COR-L47 (cell line): Measurements from ENCODE around the gene KRTAP2-3.
"Not testable (repeated sequence)": the region's sequence is repeated elsewhere in the genome, so short reads cannot be mapped to it uniquely, and the experiment has no call there.

Experiments used
- DNase-seq: peaks from one replicate; lab custom pipeline; 2025; lab: John Stamatoyannopoulos, UW

Gene KRTAP2-3

GRCh38 chr17:41067281-41067680 is 7.4 kb upstream of the KRTAP2-3 start:
- DNase-seq: no peak

DNA sequence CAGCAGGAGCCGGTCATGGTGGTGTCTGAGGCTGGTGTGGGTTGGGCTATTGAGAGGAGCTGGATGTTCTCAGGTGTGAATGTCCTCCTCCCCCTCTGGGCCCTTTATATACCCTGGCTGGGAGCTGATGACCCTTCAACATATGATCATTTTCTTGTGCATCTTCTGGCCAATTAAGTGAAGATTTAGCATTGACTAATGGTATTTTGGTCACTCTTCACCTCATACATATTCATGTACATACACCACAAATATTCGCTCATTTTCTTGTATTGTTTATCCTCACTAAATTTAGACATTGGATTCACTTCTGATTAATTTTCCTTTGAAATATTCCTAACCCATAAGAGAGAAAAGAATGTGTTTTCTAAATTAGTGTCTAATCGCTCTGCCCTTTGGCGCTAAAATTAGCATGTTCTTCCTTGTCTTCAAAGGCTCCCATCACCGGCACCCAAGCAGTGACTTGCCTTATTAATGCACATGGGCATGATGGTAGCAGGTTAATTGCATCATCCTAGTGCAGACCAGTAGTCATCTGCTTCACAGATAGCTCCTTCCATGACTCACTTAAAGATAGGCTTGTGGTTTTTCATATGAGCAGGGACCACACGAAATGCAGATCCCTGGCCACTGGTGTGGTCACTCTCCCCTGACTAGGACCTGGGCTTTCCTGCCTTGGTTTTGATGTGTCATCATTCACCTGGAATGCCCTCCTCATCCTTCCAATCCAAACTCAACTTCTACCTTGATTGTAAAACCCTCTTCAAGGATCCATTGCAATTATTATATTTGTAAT is 6.1 kb upstream of the KRTAP2-3 start, which contains the start of gene KRTAP2-4:
TSS of gene KRTAP2-4 (minus strand) at position 51 of the 796 bp plus-strand sequence. CDS start at position 17, 34 bp downstream.
- no peak for DNase-seq

DNA sequence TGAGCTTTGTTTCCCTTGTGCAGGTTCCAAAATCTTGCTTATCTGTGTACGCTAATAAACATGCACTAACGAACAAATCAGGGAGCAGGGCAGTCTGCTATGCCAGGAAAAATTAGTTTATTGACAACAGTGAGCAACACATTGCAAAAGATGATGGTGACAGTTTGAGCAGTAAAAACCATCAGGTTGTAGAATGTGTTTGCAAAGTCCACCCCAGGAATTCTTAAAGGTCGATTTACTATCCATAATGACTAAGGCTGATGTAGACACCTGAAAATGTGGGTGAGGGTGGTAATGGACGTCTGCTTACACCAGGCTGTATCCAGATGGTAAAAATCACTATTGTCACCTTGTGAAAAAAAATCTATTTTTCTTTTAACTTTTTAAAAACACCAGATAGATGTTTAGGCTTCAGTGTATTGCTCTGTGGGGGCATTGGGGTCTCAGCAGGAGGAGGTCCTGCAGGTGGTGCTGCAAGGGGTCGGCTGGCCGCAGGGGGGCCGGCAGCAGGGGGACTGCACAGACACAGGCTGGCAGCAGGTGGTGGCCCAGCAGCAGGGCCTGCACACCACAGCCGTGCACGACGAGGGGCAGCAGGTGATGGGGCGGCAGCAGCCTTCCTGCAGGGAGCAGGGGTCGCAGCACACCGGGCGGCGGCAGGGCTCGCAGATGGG is 5.2 kb upstream of the KRTAP2-3 start:
- not testable (repeated sequence) for DNase-seq

- no peak for DNase-seq
These were observed 4.4 kb upstream of the KRTAP2-3 start for GRCh38 chr17:41064301-41064700.

GRCh38 chr17:41063449-41063848 is 3.5 kb upstream of the KRTAP2-3 start:
- no peak for DNase-seq

GRCh38 chr17:41061964-41062363 is 2.0 kb upstream of the KRTAP2-3 start:
- DNase-seq: no peak

DNA sequence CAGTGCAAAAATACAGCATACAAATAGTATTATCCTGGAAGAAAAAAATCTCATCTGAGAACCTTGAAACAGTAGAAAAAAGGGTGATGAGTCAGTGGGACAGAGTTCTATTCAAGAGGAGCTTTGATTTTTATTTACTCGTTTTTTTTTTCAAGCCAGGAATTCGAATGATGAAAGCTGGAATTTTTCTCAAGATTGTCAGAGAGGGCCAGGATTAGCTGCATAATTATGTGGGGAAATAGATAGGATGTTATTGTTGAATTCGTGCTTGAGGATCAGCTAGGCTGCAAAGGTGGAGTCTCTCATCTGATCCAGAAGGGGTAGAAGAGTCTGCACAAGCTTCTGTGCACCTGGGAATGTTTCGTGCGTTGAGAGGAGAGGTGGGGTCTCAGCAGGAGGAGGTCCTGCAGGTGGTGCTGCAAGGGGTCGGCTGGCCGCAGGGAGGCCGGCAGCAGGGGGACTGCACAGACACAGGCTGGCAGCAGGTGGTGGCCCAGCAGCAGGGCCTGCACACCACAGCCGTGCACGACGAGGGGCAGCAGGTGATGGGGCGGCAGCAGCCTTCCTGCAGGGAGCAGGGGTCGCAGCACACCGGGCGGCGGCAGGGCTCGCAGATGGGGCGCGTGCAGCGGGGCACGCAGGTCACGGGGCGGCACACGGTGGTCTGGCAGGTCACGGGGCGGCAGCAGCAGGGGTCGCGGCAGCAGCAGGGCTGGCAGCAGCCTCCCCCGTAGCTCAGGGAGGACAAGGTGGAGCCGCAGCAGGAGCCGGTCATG is 450 bp downstream of the KRTAP2-3 start:
- DNase-seq: not testable (repeated sequence)

GRCh38 chr17:41058741-41059140 is 1.2 kb downstream of the KRTAP2-3 start:
- no peak for DNase-seq

- DNase-seq: no peak
These were observed 2.4 kb downstream of the KRTAP2-3 start for GRCh38 chr17:41057547-41057946.

- not testable (repeated sequence) for DNase-seq
These were observed 4.8 kb downstream of the KRTAP2-3 start, which contains the start of gene KRTAP2-2 for GRCh38 chr17:41055130-41055529. Gene KRTAP2-2 (minus strand): TSS chr17:41055230. CDS start chr17:41055211, 19 bp downstream.

DNA sequence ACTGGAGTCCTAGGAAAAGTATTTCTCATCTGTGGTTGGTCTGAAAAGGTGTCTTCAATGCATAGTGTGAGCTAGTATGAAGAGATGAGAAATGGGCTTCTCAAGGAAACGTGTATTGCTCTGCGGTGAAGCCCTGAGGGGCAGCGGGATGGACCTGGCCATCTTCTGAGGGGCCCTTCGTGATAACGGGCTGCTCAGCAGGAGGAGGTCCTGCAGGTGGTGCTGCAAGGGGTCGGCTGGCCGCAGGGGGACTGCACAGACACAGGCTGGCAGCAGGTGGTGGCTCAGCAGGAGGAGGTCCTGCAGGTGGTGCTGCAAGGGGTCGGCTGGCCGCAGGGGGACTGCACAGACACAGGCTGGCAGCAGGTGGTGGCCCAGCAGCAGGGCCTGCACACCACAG is 5.4 kb downstream of the KRTAP2-3 start:
- not testable (repeated sequence) for DNase-seq

DNA sequence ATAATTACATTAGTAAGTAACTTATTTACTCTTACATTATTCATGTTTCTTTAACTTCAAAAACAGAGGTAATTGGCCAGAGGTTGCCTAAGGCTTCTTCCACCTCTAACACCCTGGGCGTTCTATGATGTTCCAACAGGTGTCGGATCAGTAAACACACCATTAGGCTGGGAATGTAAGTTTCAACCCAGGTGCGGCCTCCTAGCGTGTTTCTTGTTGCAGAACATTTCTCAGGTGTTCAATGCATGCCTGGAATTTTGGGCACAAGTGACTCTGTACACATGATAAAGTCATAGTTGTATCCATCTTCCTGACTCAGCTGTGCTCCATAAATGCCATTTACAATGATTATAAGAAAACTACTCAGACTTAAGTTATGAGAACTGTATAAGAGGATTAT is 5.9 kb downstream of the KRTAP2-3 start:
- no peak for DNase-seq

DNA sequence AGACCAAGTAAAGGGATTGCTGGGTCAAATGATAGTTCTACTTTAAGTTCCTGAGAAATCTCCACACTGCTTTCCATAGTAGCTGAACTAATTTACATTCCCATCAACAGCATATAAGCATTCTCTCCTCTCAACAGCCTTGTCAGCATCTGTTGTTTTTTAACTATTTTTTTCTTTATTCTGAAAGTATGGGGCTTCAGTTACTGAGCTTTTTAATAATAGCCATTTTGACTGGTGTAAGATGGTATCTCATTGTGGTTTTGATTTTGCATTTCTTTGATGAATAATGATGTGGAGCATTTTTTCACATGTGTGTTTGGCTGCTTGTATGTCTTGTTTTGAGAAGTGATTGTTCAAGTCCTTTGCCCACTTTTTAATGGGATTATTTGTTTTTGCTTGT is 7.3 kb downstream of the KRTAP2-3 start:
- DNase-seq: no peak

DNA sequence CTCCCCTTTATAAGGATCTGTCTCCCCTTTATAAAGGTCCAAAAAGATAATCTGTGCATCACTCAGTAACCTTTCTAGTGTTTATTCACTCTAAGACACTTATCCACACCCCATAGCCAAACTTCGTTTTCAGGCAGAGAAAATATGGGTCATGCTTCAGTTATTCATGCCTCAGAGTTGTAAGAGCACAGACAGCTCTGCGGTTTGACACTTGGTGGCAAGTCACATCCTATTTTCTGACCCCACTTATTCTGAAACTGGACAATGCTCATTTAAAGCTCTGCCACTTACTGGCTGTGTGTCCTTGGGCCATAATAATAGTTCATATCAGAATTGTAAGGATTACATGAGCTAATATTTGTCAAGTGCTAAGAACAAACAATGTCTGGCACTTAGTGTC is 10.8 kb downstream of the KRTAP2-3 start:
- DNase-seq: no peak

DNA sequence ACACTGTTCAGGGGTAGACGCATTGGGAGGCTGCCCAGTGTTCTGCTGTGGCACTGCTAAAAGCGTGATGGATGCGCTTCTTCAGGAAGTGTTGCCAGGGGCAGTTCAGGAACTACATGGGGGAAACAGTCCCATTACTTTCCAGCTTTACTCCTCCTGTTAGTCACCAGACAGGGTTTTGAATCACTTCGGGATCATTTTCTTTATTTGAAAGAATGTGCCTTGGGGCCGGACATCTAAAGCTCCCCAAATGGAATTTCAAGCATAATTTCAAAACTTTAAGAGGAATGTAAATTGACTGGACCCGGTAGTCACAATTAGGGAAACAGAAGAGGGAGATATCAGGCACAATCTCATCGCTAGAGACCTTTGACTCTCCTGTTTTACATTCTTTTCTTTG is 11.5 kb downstream of the KRTAP2-3 start:
- DNase-seq: no peak

DNA sequence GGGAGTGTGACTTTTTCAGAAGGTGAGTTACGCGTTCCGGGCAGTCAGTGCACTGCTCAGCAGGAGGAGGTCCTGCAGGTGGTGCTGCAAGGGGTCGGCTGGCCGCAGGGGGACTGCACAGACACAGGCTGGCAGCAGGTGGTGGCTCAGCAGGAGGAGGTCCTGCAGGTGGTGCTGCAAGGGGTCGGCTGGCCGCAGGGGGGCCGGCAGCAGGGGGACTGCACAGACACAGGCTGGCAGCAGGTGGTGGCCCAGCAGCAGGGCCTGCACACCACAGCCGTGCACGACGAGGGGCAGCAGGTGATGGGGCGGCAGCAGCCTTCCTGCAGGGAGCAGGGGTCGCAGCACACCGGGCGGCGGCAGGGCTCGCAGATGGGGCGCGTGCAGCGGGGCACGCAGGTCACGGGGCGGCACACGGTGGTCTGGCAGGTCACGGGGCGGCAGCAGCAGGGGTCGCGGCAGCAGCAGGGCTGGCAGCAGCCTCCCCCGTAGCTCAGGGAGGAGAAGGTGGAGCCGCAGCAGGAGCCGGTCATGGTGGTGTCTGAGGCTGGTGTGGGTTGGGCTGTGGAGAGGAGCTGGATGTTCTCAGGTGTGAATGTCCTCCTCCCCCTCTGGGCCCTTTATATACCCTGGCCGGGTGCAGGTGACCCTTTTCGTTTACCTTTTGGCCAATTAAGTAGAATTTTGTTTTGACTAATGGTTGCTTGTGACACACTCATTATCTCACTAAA is 13.0 kb downstream of the KRTAP2-3 start, which contains the start of gene KRTAP2-1:
TSS of gene KRTAP2-1 (minus strand) at position 582 of the 731 bp plus-strand sequence. CDS start at position 533, 49 bp downstream.
- not testable (repeated sequence) for DNase-seq

GRCh38 chr17:41042953-41043352 is 17.0 kb downstream of the KRTAP2-3 start:
- DNase-seq: no peak

DNA sequence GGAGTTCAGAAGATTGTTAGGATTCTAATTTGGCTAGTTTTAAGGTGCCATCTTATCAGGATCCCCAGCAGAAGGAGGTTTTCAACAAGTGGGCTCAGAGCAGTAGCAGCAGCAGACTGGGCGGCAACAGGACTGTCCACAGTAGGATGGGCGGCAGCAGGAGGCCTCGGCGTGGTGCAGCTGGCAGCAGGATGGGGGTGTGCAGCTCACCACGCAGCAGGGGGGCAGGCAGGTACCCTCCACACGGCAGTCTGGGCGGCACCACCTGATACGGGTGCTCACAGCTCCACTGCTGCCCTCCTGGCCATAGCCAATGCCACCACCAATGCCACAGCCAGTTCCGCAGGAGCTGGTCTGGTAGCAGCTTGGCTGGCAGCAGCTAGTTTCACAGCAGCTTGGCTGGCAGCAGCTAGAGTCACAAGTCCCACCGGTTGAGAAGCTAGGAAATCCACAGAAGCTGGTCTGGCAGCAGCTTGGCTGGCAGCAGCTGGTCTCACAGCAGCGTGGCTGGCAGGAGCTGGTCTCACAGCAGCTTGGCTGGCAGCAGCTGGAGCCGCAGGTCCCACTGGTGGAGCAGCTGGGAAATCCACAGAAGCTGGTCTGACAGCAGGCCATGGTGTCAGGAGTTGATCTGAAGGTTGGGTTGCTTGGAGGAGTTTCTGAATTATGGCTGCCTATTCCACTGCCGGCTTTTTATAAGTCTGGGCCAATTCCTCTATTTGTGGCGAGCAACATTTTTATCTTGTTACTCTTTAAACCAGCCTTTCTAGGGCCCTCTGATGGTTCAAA is 18.9 kb downstream of the KRTAP2-3 start, which contains the start of gene KRTAP1-1:
TSS of gene KRTAP1-1 (minus strand) at position 668 of the 789 bp plus-strand sequence. CDS start at position 615, 53 bp downstream.
- peak; percentile 64 for DNase-seq

DNA sequence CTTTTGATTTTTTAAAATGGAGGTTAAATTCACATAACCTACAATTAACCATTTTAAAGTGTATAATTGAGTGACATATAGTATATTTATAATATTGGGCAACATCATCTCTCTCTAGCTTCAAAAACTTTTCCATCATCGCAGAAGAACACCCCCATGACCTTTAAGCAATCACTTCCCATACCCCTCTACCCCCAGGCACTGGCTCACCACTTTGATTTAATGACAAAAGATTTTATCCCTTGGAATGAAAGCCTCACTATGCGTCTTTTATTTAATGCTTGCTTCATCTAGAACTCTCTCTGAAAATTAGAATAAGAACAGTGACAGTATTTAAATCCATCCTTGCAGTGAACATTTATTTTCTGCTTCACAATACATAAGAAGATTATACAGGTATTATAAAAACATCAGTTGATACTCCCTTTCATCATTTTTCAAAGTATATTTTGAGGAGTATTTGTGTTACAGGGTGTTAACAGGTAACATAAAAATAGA is 22.0 kb downstream of the KRTAP2-3 start:
- DNase-seq: no peak

DNA sequence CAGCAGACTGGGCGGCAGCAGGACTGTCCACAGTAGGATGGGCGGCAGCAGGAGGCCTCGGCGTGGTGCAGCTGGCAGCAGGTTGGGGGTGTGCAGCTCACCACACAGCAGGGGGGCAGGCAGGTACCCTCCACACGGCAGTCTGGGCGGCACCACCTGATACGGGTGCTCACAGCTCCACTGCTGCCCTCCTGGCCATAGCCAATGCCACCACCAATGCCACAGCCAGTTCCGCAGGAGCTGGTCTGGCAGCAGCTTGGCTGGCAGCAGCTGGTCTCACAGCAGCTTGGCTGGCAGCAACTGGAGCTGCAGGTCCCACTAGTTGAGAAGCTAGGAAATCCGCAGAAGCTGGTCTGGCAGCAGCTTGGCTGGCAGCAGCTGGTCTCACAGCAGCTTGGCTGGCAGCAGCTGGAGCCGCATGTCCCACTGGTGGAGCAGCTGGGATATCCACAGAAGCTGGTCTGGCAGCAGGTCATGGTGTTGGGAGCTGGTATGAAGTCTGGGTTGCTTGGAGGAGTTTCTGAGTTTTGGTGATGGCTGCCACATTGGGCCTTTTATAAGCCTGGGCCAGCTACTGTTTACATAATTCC is 25.5 kb downstream of the KRTAP2-3 start, which contains the start of gene KRTAP1-3:
TSS of gene KRTAP1-3 (minus strand) at position 529 of the 590 bp plus-strand sequence. CDS start at position 476, 53 bp downstream.
- DNase-seq: peak; percentile 73
